Measurements from ENCODE around the gene TACR1.

DNA sequence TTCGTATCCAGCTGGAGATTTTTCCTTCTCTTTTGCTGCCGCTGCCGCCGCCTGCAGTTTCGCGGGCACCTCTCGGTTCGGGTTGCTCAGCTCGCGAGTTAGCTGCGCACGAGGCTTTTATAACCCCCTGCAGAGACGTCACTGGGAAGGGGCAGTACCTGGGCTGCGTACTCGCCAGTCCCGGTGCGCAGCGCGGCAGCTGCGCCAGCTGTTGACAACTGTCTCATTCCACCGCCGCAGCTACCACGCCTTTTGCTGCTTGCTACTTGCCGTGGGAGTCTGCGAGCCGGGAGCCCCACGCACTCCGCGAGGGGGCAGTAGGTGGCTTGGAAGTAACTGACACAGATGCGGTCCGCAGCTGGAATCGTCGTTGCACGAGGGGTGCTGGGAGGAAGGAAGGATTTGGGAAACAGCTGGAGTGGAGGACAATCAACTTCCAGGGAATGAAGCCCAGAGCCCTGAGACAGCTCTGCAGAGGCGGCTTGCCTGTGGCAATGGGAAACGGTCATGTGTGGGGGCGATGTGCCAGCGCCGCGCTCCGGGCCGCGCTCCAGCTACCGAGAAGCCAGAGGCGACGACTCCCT lies at the start of gene TACR1:
- TF ChIP-seq EP300 (IDR thresholded peaks at IDR 0.05; ENCODE audit: low read depth in 2 of 2, low read length in 2 of 2) (no peak), EP300 (CRISPR knock-in tag; IDR thresholded peaks at IDR 0.05; ENCODE audit: borderline replicate concordance) (no peak), BCL6 (CRISPR knock-in tag; IDR thresholded peaks at IDR 0.05) (no peak), YY1 (IDR thresholded peaks at IDR 0.05; ENCODE audit: insufficient read depth, insufficient replicate concordance, low read depth, low read length) (no peak), RNF2 (conservative IDR thresholded peaks at IDR 0.05; ENCODE audit: low read depth) (peak; percentile 42; the same call in 1 of the 2 replicates), CEBPG (CRISPR knock-in tag; IDR thresholded peaks at IDR 0.05) (no peak), TCF7L2 (IDR thresholded peaks at IDR 0.05; ENCODE audit: low read depth, low read length) (no peak), POLR2AphosphoS5 (IDR thresholded peaks at IDR 0.05; ENCODE audit: low read depth, low read length) (no peak), ARNT2 (CRISPR knock-in tag; IDR thresholded peaks at IDR 0.05; ENCODE audit: low read depth) (no peak), PBX2 (CRISPR knock-in tag; IDR thresholded peaks at IDR 0.05) (no peak), TCF7 (IDR thresholded peaks at IDR 0.05; ENCODE audit: low read depth) (no peak), TRIM24 (CRISPR knock-in tag; IDR thresholded peaks at IDR 0.05) (no peak)
- TF ChIP-seq, protein P1, sequence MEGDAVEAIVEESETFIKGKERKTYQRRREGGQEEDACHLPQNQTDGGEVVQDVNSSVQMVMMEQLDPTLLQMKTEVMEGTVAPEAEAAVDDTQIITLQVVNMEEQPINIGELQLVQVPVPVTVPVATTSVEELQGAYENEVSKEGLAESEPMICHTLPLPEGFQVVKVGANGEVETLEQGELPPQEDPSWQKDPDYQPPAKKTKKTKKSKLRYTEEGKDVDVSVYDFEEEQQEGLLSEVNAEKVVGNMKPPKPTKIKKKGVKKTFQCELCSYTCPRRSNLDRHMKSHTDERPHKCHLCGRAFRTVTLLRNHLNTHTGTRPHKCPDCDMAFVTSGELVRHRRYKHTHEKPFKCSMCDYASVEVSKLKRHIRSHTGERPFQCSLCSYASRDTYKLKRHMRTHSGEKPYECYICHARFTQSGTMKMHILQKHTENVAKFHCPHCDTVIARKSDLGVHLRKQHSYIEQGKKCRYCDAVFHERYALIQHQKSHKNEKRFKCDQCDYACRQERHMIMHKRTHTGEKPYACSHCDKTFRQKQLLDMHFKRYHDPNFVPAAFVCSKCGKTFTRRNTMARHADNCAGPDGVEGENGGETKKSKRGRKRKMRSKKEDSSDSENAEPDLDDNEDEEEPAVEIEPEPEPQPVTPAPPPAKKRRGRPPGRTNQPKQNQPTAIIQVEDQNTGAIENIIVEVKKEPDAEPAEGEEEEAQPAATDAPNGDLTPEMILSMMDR (CRISPR knock-in tag; IDR thresholded peaks at IDR 0.05), result peak; percentile 84
- TF ChIP-seq, protein P2, sequence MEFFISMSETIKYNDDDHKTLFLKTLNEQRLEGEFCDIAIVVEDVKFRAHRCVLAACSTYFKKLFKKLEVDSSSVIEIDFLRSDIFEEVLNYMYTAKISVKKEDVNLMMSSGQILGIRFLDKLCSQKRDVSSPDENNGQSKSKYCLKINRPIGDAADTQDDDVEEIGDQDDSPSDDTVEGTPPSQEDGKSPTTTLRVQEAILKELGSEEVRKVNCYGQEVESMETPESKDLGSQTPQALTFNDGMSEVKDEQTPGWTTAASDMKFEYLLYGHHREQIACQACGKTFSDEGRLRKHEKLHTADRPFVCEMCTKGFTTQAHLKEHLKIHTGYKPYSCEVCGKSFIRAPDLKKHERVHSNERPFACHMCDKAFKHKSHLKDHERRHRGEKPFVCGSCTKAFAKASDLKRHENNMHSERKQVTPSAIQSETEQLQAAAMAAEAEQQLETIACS (CRISPR knock-in tag; IDR thresholded peaks at IDR 0.05), result no peak
- TF ChIP-seq, protein P3, sequence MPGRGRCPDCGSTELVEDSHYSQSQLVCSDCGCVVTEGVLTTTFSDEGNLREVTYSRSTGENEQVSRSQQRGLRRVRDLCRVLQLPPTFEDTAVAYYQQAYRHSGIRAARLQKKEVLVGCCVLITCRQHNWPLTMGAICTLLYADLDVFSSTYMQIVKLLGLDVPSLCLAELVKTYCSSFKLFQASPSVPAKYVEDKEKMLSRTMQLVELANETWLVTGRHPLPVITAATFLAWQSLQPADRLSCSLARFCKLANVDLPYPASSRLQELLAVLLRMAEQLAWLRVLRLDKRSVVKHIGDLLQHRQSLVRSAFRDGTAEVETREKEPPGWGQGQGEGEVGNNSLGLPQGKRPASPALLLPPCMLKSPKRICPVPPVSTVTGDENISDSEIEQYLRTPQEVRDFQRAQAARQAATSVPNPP (CRISPR knock-in tag; IDR thresholded peaks at IDR 0.05), result no peak
